Endothelial cell (in vitro differentiated cells): ENCODE measurements around the gene SUPV3L1. TPM values are rescaled to one million over a fixed set of nuclear protein-coding genes. Genes with fewer than 3 reads are reported as not detected.

ENCODE experiments used
- DNase-seq: peaks from one replicate; pipeline ENCODE4 v3.0.0; 2021; ENCODE audit warnings: low spot score
- H3K27ac Mint-ChIP-seq: one replicate; pipeline ENCODE4 v1.8.0; 2021; ENCODE audit warnings: mixed read lengths, inconsistent platforms; ENCODE audit not compliant: unreplicated experiment
- H3K27me3 Mint-ChIP-seq: one replicate; pipeline ENCODE4 v1.8.0; 2021; ENCODE audit warnings: mild to moderate bottlenecking, moderate library complexity, mixed read lengths, inconsistent platforms; ENCODE audit not compliant: unreplicated experiment
- H3K36me3 Mint-ChIP-seq: one replicate; pipeline ENCODE4 v1.8.0; 2021; ENCODE audit warnings: mild to moderate bottlenecking, low read depth, mixed read lengths, inconsistent platforms; ENCODE audit not compliant: unreplicated experiment
- H3K4me1 Mint-ChIP-seq: one replicate; pipeline ENCODE4 v1.8.0; 2021; ENCODE audit warnings: mild to moderate bottlenecking, mixed read lengths, inconsistent platforms; ENCODE audit not compliant: unreplicated experiment
- H3K4me3 Mint-ChIP-seq: one replicate; pipeline ENCODE4 v1.8.0; 2021; ENCODE audit warnings: mild to moderate bottlenecking, mixed read lengths, inconsistent platforms; ENCODE audit not compliant: unreplicated experiment
- H3K9me3 Mint-ChIP-seq: one replicate; pipeline ENCODE4 v1.8.0; 2021; ENCODE audit warnings: mixed read lengths, inconsistent platforms; ENCODE audit not compliant: unreplicated experiment
- total RNA-seq: library from RNA; stranded (reverse); fragmentation: NEBNext Ultra II Directional; extraction: Animal tissue kit (Norgen Biotek cat#: 25700); gene quantifications from one replicate; pipeline ENCODE4 v1.2.1, GENCODE V29; 2021; ENCODE audit not compliant: unreplicated experiment
- TF ChIP-seq, protein P1 (sequence below): fragments of 200-600 bp; sonication (generic); IDR thresholded peaks from one replicate; pipeline ENCODE4 v1.5.0; 2021; ENCODE audit warnings: antibody characterized with exemption; ENCODE audit not compliant: unreplicated experiment

Gene SUPV3L1
- total RNA-seq, 1 donor from 2014 or later: 31.7 TPM

- H3K36me3 Mint-ChIP-seq: no peaks in the 10 kb centered on the region
- peaks cover 9% of the 10 kb centered on the region for H3K27me3 Mint-ChIP-seq
- no peaks in the 10 kb centered on the region for H3K9me3 Mint-ChIP-seq
- H3K4me1 Mint-ChIP-seq: peaks cover 20% of the 10 kb centered on the region
- no peak overlapping the region for H3K27ac Mint-ChIP-seq
- DNase-seq: peak; percentile 31
- H3K4me3 Mint-ChIP-seq: no peak overlapping the region
- TF ChIP-seq, protein P1, sequence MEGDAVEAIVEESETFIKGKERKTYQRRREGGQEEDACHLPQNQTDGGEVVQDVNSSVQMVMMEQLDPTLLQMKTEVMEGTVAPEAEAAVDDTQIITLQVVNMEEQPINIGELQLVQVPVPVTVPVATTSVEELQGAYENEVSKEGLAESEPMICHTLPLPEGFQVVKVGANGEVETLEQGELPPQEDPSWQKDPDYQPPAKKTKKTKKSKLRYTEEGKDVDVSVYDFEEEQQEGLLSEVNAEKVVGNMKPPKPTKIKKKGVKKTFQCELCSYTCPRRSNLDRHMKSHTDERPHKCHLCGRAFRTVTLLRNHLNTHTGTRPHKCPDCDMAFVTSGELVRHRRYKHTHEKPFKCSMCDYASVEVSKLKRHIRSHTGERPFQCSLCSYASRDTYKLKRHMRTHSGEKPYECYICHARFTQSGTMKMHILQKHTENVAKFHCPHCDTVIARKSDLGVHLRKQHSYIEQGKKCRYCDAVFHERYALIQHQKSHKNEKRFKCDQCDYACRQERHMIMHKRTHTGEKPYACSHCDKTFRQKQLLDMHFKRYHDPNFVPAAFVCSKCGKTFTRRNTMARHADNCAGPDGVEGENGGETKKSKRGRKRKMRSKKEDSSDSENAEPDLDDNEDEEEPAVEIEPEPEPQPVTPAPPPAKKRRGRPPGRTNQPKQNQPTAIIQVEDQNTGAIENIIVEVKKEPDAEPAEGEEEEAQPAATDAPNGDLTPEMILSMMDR: peak; percentile 59
Measured at GRCh38 chr10:69222157-69223027, 42.4 kb downstream of the SUPV3L1 start.

DNA sequence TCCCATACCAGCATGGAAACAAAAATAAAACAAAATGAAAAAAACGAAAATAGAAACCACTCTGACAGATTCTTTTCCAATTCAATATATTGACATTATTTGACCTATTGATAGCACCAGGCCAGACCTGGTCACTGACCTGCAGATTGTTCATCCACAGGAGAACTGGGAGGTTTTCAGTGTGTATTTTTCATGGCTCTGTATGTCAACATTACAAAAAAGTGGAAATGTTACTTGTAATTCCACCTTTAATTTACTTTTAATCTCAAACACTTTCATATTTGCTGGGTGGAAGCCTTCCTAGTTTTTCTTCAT lies 43.0 kb downstream of the SUPV3L1 start:
- H3K4me3 Mint-ChIP-seq: no peak overlapping the region
- peaks cover 20% of the 10 kb centered on the region for H3K4me1 Mint-ChIP-seq
- H3K27me3 Mint-ChIP-seq: peaks cover 8% of the 10 kb centered on the region
- no peaks in the 10 kb centered on the region for H3K36me3 Mint-ChIP-seq
- DNase-seq: no peak
- no peak overlapping the region for H3K27ac Mint-ChIP-seq
- TF ChIP-seq, protein P1: no peak
- H3K9me3 Mint-ChIP-seq: no peaks in the 10 kb centered on the region

DNA sequence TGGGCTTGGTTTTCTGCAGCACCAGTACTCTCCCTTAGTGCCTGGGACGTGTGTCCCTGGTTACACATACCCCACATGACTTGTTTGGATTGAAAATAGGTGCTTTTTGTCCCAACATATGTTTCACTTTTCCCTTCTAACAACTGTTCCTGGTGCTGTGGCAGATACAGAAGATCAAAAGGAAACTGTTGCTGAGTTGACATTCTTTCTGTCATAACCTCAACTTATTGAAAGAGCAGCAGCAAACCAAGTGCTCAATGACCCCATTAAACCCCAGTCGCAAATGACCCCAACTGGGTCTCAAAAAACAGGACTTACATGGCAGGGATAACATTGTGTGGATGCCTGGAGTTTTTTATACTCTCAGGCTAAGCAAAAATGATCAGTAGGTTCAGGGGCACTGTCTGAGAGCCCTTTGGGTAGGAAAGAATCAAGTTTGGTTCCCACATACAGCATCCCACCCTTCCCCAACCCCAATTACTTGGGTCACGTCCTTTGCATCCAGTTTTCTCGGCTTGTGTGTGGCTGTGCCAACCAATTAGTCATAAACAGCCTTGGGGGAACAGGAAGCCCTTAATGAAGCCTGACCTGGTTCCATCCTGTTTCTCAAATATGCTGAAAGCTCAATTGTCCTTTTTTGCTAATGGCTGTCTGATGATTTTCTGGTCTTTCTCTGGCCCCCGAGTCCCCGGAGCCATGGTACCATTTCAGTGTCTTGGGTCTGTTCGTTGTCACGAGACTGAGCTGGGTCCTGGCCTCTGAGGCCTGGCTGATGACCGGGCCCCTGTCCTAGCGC lies 45.0 kb downstream of the SUPV3L1 start:
- H3K27me3 Mint-ChIP-seq: peaks cover 6% of the 10 kb centered on the region
- H3K4me1 Mint-ChIP-seq: peaks cover 22% of the 10 kb centered on the region
- no peak for DNase-seq
- TF ChIP-seq, protein P1: no peak
- H3K9me3 Mint-ChIP-seq: no peaks in the 10 kb centered on the region
- H3K27ac Mint-ChIP-seq: no peak overlapping the region
- H3K4me3 Mint-ChIP-seq: no peak overlapping the region
- H3K36me3 Mint-ChIP-seq: no peaks in the 10 kb centered on the region

DNA sequence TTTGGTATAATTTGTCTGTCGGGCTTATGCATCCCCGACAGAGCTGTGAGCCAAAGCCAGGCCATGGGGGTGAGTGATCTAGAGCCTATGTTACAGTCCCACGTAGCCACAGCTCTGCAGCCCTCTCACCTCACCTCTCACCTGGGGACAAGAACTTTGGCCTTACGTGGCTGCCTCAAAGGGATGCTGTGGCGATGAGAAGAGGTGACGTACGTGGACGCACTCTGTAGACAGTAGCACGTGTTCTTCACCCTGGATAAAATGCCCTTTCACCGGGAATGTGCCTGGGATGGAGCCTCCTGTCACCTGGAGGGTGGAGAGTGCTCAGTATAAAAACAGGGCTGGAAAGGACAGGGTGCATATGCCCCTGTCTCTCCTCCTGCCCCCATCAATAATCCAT lies 45.6 kb downstream of the SUPV3L1 start:
- Mint-ChIP-seq H3K4me1 (peaks cover 20% of the 10 kb centered on the region), H3K36me3 (no peaks in the 10 kb centered on the region), H3K9me3 (no peaks in the 10 kb centered on the region), H3K4me3 (no peak overlapping the region), H3K27ac (no peak overlapping the region), H3K27me3 (peaks cover 6% of the 10 kb centered on the region)
- TF ChIP-seq, protein P1: no peak
- no peak for DNase-seq
